SK-N-SH (cell line): ENCODE results near the gene ERGIC1. TPM values are rescaled to one million over a fixed set of nuclear protein-coding genes. Genes with fewer than 3 reads are reported as not detected.

Source experiments
- CTCF ChIA-PET: fragments of 300-600, 350-600 bp; formaldehyde crosslinking; extraction: SDS; loops from one replicate; lab custom pipeline; 2021; lab: Yijun Ruan, JAX
- POLR2A ChIA-PET: fragments of 350-600 bp; sonication (Branson Sonifier 250); formaldehyde crosslinking; extraction: SDS; loops from one replicate; lab custom pipeline; 2020; ENCODE audit warnings: antibody characterized with exemption, inconsistent platforms; lab: Yijun Ruan, JAX
- DNase-seq: peaks from one replicate; pipeline ENCODE4 v3.0.0; 2012
- H2AFZ ChIP-seq: fragments of 200-600 bp; sonication (generic); 2 replicates; pipeline ENCODE4 v1.8.1; 2016; ENCODE audit warnings: antibody characterized with exemption, mild to moderate bottlenecking, low read depth
- H3F3A ChIP-seq: fragments of 200-600 bp; sonication (generic); replicated peaks from 2 replicates; pipeline ENCODE3; 2016; ENCODE audit warnings: antibody characterized with exemption, mild to moderate bottlenecking; ENCODE audit not compliant: insufficient read depth
- H3K27ac ChIP-seq, 2 experiments: fragments of 200-500 bp in 1 of 2; fragments of 200-600 bp in 1 of 2; sonication (Bioruptor generic) in 1 of 2; sonication (generic), shearing (Covaris generic) in 1 of 2; 2 replicates each; pipeline versions ENCODE4 v1.5.1 to v1.6.1; 2014 to 2016; ENCODE audit warnings: low read depth in 2 of 2, inconsistent platforms in 1 of 2, low read length in 1 of 2, mild to moderate bottlenecking in 1 of 2, mixed read lengths in 1 of 2
- H3K27me3 ChIP-seq: fragments of 200-600 bp; sonication (generic), shearing (Covaris generic); 2 replicates; pipeline ENCODE4 v1.6.1; 2016; ENCODE audit warnings: mixed run types; ENCODE audit not compliant: insufficient read depth
- H3K36me3 ChIP-seq, 2 experiments: fragments of 200-500 bp in 1 of 2; fragments of 200-600 bp in 1 of 2; sonication (Bioruptor generic) in 1 of 2; sonication (generic) in 1 of 2; replicated peaks in 1 of 2; 2 replicates each; pipeline versions ENCODE3 to v1.5.1; 2014 to 2016; ENCODE audit warnings: low read length in 1 of 2, mild to moderate bottlenecking in 1 of 2; ENCODE audit not compliant: insufficient read depth in 2 of 2, control insufficient read depth in 1 of 2
- H3K4me1 ChIP-seq, 2 experiments: fragments of 200-500 bp in 1 of 2; fragments of 200-600 bp in 1 of 2; sonication (Bioruptor generic) in 1 of 2; sonication (generic), shearing (Covaris generic) in 1 of 2; 2 replicates each; pipeline versions ENCODE4 v1.5.1 to v1.6.1; 2014 to 2016; ENCODE audit warnings: low read depth in 1 of 2, low read length in 1 of 2, mixed run types in 1 of 2; ENCODE audit not compliant: insufficient read depth in 2 of 2, control insufficient read depth in 1 of 2
- H3K4me2 ChIP-seq: fragments of 200-600 bp; sonication (generic), shearing (Covaris generic); 2 replicates; pipeline ENCODE4 v1.6.1; 2017; ENCODE audit warnings: mixed run types
- H3K4me3 ChIP-seq, 2 experiments: fragments of 200-500 bp in 1 of 2; fragments of 200-600 bp in 1 of 2; sonication (Bioruptor generic) in 1 of 2; sonication (generic), shearing (Covaris generic) in 1 of 2; 2 replicates each; pipeline versions ENCODE4 v1.5.1 to v1.8.1; 2014 to 2016; ENCODE audit warnings: low read depth in 2 of 2, inconsistent platforms in 1 of 2, low read length in 1 of 2, mild to moderate bottlenecking in 1 of 2, mixed read lengths in 1 of 2, moderate library complexity in 1 of 2
- H3K79me2 ChIP-seq: fragments of 200-600 bp; sonication (generic); 2 replicates; pipeline ENCODE4 v1.8.1; 2017; ENCODE audit warnings: mild to moderate bottlenecking; ENCODE audit not compliant: insufficient read depth
- H3K9ac ChIP-seq: fragments of 200-600 bp; sonication (generic); 2 replicates; pipeline ENCODE4 v1.6.1; 2017; ENCODE audit warnings: mixed run types
- H3K9me2 ChIP-seq: fragments of 200-600 bp; sonication (generic); 2 replicates; pipeline ENCODE4 v1.6.1; 2017; ENCODE audit warnings: mixed run types
- H3K9me3 ChIP-seq: fragments of 200-600 bp; sonication (generic); 2 replicates; pipeline ENCODE4 v1.6.1; 2017; ENCODE audit warnings: mixed run types, mild to moderate bottlenecking, moderate library complexity
- H4K20me1 ChIP-seq: fragments of 200-600 bp; sonication (generic); 2 replicates; pipeline ENCODE4 v1.6.1; 2017; ENCODE audit warnings: mild to moderate bottlenecking, mixed run types; ENCODE audit not compliant: insufficient read depth
- CHD2 ChIP-seq: fragments of 150-350 bp; IDR thresholded peaks from 2 replicates; pipeline ENCODE4 v1.6.1; 2018; ENCODE audit warnings: low read length; ENCODE audit not compliant: partially characterized antibody
- FOXM1 ChIP-seq: IDR thresholded peaks from 2 replicates; pipeline ENCODE4 v1.4.0; 2012; ENCODE audit warnings: low read depth, mild to moderate bottlenecking
- GATA2 ChIP-seq: sonication (generic); formaldehyde crosslinking; IDR thresholded peaks from 2 replicates; pipeline ENCODE4 v1.5.0; 2020; ENCODE audit warnings: mild to moderate bottlenecking, missing genetic modification reagents
- JUND ChIP-seq: IDR thresholded peaks from 2 replicates; pipeline ENCODE4 v1.4.0; 2012
- MXI1 ChIP-seq: IDR thresholded peaks from 2 replicates; pipeline ENCODE4 v1.6.1; 2012; ENCODE audit warnings: mild to moderate bottlenecking, low read depth, low read length, improper control_type of control experiment
- NFIC ChIP-seq: IDR thresholded peaks from 2 replicates; pipeline ENCODE4 v1.4.0; 2012; ENCODE audit warnings: borderline replicate concordance
- NRF1 ChIP-seq: IDR thresholded peaks from 2 replicates; pipeline ENCODE4 v1.6.1; 2012; ENCODE audit warnings: low read depth, mild to moderate bottlenecking, low read length
- PBX3 ChIP-seq: IDR thresholded peaks from 2 replicates; pipeline ENCODE4; 2012
- RAD21 ChIP-seq: IDR thresholded peaks from 2 replicates; pipeline ENCODE4 v1.6.1; 2012; ENCODE audit warnings: mild to moderate bottlenecking, low read length
- RXRA ChIP-seq: IDR thresholded peaks from 2 replicates; pipeline ENCODE4 v1.4.0; 2012; ENCODE audit warnings: low read depth, mild to moderate bottlenecking, borderline replicate concordance
- TCF12 ChIP-seq: IDR thresholded peaks from 2 replicates; pipeline ENCODE4 v1.4.0; 2012
- USF2 ChIP-seq: fragments of 150-350 bp; IDR thresholded peaks from 2 replicates; pipeline ENCODE4 v1.6.1; 2017; ENCODE audit warnings: antibody characterized with exemption, low read length, low read depth, borderline replicate concordance
- YY1 ChIP-seq: IDR thresholded peaks from 2 replicates; pipeline ENCODE4 v1.4.0; 2012; ENCODE audit warnings: low read depth, mild to moderate bottlenecking
- ZBTB33 ChIP-seq: IDR thresholded peaks from 2 replicates; pipeline ENCODE4 v1.4.0; 2012; ENCODE audit warnings: low read depth, borderline replicate concordance
- WGBS: methylation state at CpG from one replicate; pipeline ENCODE4 v1.1.6; 2017; ENCODE audit warnings: low lambda C conversion rate; 5-methylcytosine and 5-hydroxymethylcytosine counted together
- polyA plus RNA-seq, 3 experiments: library from polyadenylated mRNA; depleted of rRNA; stranded (reverse); fragments of >200 nt; gene quantifications; 2 replicates each; pipeline ENCODE4 v1.2.3, GENCODE V29; 2012

The ERGIC1 gene
- polyA plus RNA-seq, 1 of the 3 experiments (the other 2 are of a cell fraction) = 101 TPM

GRCh38 chr5:172946146-172946545, 112.1 kb downstream of the ERGIC1 start:
- Histone ChIP-seq H3K9ac (no peak overlapping the region), H3K9me3 (no peaks in the 10 kb centered on the region), H3K4me1 (peaks cover 0 to 35% of the 10 kb centered on the region in 2 experiments; a peak in 2 of 4 replicates), H3K36me3 (peaks cover 0 to 12% of the 10 kb centered on the region in 2 experiments), H4K20me1 (no peaks in the 10 kb centered on the region), H3K4me3 (no peak overlapping the region), H3K27me3 (no peaks in the 10 kb centered on the region), H3F3A (peaks cover 27% of the 10 kb centered on the region), H3K9me2 (no peaks in the 10 kb centered on the region), H2AFZ (no peak overlapping the region), H3K4me2 (no peak overlapping the region), H3K27ac (0 out of 4 replicates have a peak overlapping the region, but pooled peaks of 1 of the 2 experiments have one; percentile 94), H3K79me2 (peaks cover 5% of the 10 kb centered on the region; the same call in 1 of the 2 replicates)
- ChIA-PET POLR2A (no interaction called here), CTCF (no interaction called here)
- DNase-seq = no peak
- TF ChIP-seq NFIC = no peak
- no peak for TF ChIP-seq RXRA
- TF ChIP-seq CHD2 = no peak
- no peak for TF ChIP-seq MXI1
- TF ChIP-seq ZBTB33 = no peak
- no peak for TF ChIP-seq PBX3
- TF ChIP-seq YY1 = no peak
- TF ChIP-seq FOXM1 = no peak
- no peak for TF ChIP-seq NRF1
- TF ChIP-seq RAD21 = no peak
- WGBS = 95% methylated on average over 6 of the region's 7 CpGs

GRCh38 chr5:172949426-172949825, 115.4 kb downstream of the ERGIC1 start:
- Histone ChIP-seq H3K9me3 (no peaks in the 10 kb centered on the region), H3K27ac (no peak overlapping the region), H4K20me1 (no peaks in the 10 kb centered on the region), H3F3A (peaks cover 31% of the 10 kb centered on the region), H2AFZ (no peak overlapping the region), H3K36me3 (peaks cover 0 to 13% of the 10 kb centered on the region in 2 experiments), H3K9me2 (no peaks in the 10 kb centered on the region), H3K79me2 (no peaks in the 10 kb centered on the region; the same call in 1 of the 2 replicates), H3K27me3 (no peaks in the 10 kb centered on the region)
- 50% methylated on average over 3 of the region's 3 CpGs for WGBS
- POLR2A ChIA-PET = no interaction called here
- CTCF ChIA-PET = no interaction called here
- no peak for TF ChIP-seq GATA2
- TF ChIP-seq JUND = no peak
- TF ChIP-seq TCF12 = 0 out of 2 replicates have a peak, but pooled peaks have one; percentile 42
- TF ChIP-seq USF2 = no peak
- TF ChIP-seq, all 33 proteins: peak for 1
- H3K4me3 ChIP-seq = no peak overlapping the region
- no peak overlapping the region for H3K4me2 ChIP-seq
- no peak for DNase-seq
- H3K4me1 ChIP-seq = peaks cover 0 to 29% of the 10 kb centered on the region in 2 experiments; a peak in 3 of 4 replicates
- no peak overlapping the region for H3K9ac ChIP-seq
